ENCODE measurements around the gene ATAD3A.
"Not testable (repeated sequence)": the region's sequence is repeated elsewhere in the genome, so short reads cannot be mapped to it uniquely, and the experiment has no call there.

ATAD3A gene

GRCh38 chr1:1553821-1554494, 42.0 kb downstream of the ATAD3A start:
- Histone ChIP-seq H3K9me3 (ENCODE audit: low read length) (no peaks in the 10 kb centered on the region), H3K27me3 (ENCODE audit: insufficient read depth, low read length) (no peaks in the 10 kb centered on the region), H3K36me3 (ENCODE audit: insufficient read depth, low read length) (no peaks in the 10 kb centered on the region), H3K4me1 (ENCODE audit: insufficient read depth, low read length) (peaks cover 16% of the 10 kb centered on the region), H3K4me3 (ENCODE audit: low read length) (no peak overlapping the region), H2AFZ (ENCODE audit: low read depth, low read length) (no peak overlapping the region)

- no peak overlapping the region for H2AFZ ChIP-seq (ENCODE audit: low read depth, low read length)
- no peaks in the 10 kb centered on the region for H3K9me3 ChIP-seq (ENCODE audit: low read length)
- no peaks in the 10 kb centered on the region for H3K36me3 ChIP-seq (ENCODE audit: insufficient read depth, low read length)
- H3K4me1 ChIP-seq (ENCODE audit: insufficient read depth, low read length), result peaks cover 16% of the 10 kb centered on the region
- H3K4me3 ChIP-seq (ENCODE audit: low read length), result no peak overlapping the region
- no peaks in the 10 kb centered on the region for H3K27me3 ChIP-seq (ENCODE audit: insufficient read depth, low read length)
These were observed 42.6 kb downstream of the ATAD3A start for GRCh38 chr1:1554550-1554925.

GRCh38 chr1:1554926-1555915, 43.3 kb downstream of the ATAD3A start:
- H3K9me3 ChIP-seq (ENCODE audit: low read length), result no peaks in the 10 kb centered on the region
- no peak overlapping the region for H2AFZ ChIP-seq (ENCODE audit: low read depth, low read length)
- no peaks in the 10 kb centered on the region for H3K27me3 ChIP-seq (ENCODE audit: insufficient read depth, low read length)
- H3K36me3 ChIP-seq (ENCODE audit: insufficient read depth, low read length), result peaks cover 2% of the 10 kb centered on the region
- peaks cover 16% of the 10 kb centered on the region for H3K4me1 ChIP-seq (ENCODE audit: insufficient read depth, low read length)
- no peak overlapping the region for H3K4me3 ChIP-seq (ENCODE audit: low read length)

GRCh38 chr1:1556505-1556904, 44.5 kb downstream of the ATAD3A start:
- Histone ChIP-seq H3K36me3 (ENCODE audit: insufficient read depth, low read length) (peaks cover 13% of the 10 kb centered on the region), H3K9me3 (ENCODE audit: low read length) (no peaks in the 10 kb centered on the region), H3K4me1 (ENCODE audit: insufficient read depth, low read length) (peaks cover 16% of the 10 kb centered on the region), H2AFZ (ENCODE audit: low read depth, low read length) (no peak overlapping the region), H3K4me3 (ENCODE audit: low read length) (no peak overlapping the region), H3K27me3 (ENCODE audit: insufficient read depth, low read length) (no peaks in the 10 kb centered on the region)

GRCh38 chr1:1556961-1557360, 45.0 kb downstream of the ATAD3A start:
- peaks cover 18% of the 10 kb centered on the region for H3K36me3 ChIP-seq (ENCODE audit: insufficient read depth, low read length)

GRCh38 chr1:1557688-1558087, 45.7 kb downstream of the ATAD3A start:
- not testable (repeated sequence) for H3K9me3 ChIP-seq (ENCODE audit: low read length); H3K27me3 ChIP-seq (ENCODE audit: insufficient read depth, low read length); H3K4me3 ChIP-seq (ENCODE audit: low read length); H2AFZ ChIP-seq (ENCODE audit: low read depth, low read length)
- peaks cover 16% of the 10 kb centered on the region for H3K4me1 ChIP-seq (ENCODE audit: insufficient read depth, low read length)
- H3K36me3 ChIP-seq (ENCODE audit: insufficient read depth, low read length), result peaks cover 25% of the 10 kb centered on the region

More at GRCh38 chr1:1556961-1557360, 45.0 kb downstream of the ATAD3A start:
- H3K4me3 ChIP-seq (ENCODE audit: low read length); H3K27me3 ChIP-seq (ENCODE audit: insufficient read depth, low read length); H2AFZ ChIP-seq (ENCODE audit: low read depth, low read length); H3K9me3 ChIP-seq (ENCODE audit: low read length): not testable (repeated sequence)
- H3K4me1 ChIP-seq (ENCODE audit: insufficient read depth, low read length), result peaks cover 16% of the 10 kb centered on the region

GRCh38 chr1:1558591-1558990, 46.6 kb downstream of the ATAD3A start:
- H3K4me1 ChIP-seq (ENCODE audit: insufficient read depth, low read length), result peaks cover 16% of the 10 kb centered on the region
- H3K36me3 ChIP-seq (ENCODE audit: insufficient read depth, low read length), result peaks cover 32% of the 10 kb centered on the region
- H3K4me3 ChIP-seq (ENCODE audit: low read length), result no peak overlapping the region
- no peaks in the 10 kb centered on the region for H3K9me3 ChIP-seq (ENCODE audit: low read length)
- H2AFZ ChIP-seq (ENCODE audit: low read depth, low read length), result no peak overlapping the region
- no peaks in the 10 kb centered on the region for H3K27me3 ChIP-seq (ENCODE audit: insufficient read depth, low read length)

GRCh38 chr1:1559066-1559465, 47.1 kb downstream of the ATAD3A start:
- Histone ChIP-seq H3K36me3 (ENCODE audit: insufficient read depth, low read length) (peaks cover 37% of the 10 kb centered on the region), H3K4me1 (ENCODE audit: insufficient read depth, low read length) (peaks cover 16% of the 10 kb centered on the region), H3K4me3 (ENCODE audit: low read length) (no peak overlapping the region), H2AFZ (ENCODE audit: low read depth, low read length) (no peak overlapping the region), H3K9me3 (ENCODE audit: low read length) (no peaks in the 10 kb centered on the region), H3K27me3 (ENCODE audit: insufficient read depth, low read length) (no peaks in the 10 kb centered on the region)

GRCh38 chr1:1560178-1560577, 48.2 kb downstream of the ATAD3A start:
- Histone ChIP-seq H2AFZ (ENCODE audit: low read depth, low read length) (no peak overlapping the region), H3K4me1 (ENCODE audit: insufficient read depth, low read length) (peaks cover 7% of the 10 kb centered on the region), H3K27me3 (ENCODE audit: insufficient read depth, low read length) (no peaks in the 10 kb centered on the region), H3K9me3 (ENCODE audit: low read length) (no peaks in the 10 kb centered on the region), H3K36me3 (ENCODE audit: insufficient read depth, low read length) (peaks cover 46% of the 10 kb centered on the region), H3K4me3 (ENCODE audit: low read length) (no peak overlapping the region)

GRCh38 chr1:1561801-1562470, 50.0 kb downstream of the ATAD3A start:
- H3K4me1 ChIP-seq (ENCODE audit: insufficient read depth, low read length), result no peaks in the 10 kb centered on the region
- H2AFZ ChIP-seq (ENCODE audit: low read depth, low read length), result no peak overlapping the region
- no peaks in the 10 kb centered on the region for H3K27me3 ChIP-seq (ENCODE audit: insufficient read depth, low read length)
- H3K4me3 ChIP-seq (ENCODE audit: low read length), result no peak overlapping the region
- peaks cover 52% of the 10 kb centered on the region for H3K36me3 ChIP-seq (ENCODE audit: insufficient read depth, low read length)
- H3K9me3 ChIP-seq (ENCODE audit: low read length), result no peaks in the 10 kb centered on the region

GRCh38 chr1:1562556-1563195, 50.7 kb downstream of the ATAD3A start:
- Histone ChIP-seq H3K27me3 (ENCODE audit: insufficient read depth, low read length) (no peaks in the 10 kb centered on the region), H3K36me3 (ENCODE audit: insufficient read depth, low read length) (peaks cover 52% of the 10 kb centered on the region), H3K4me3 (ENCODE audit: low read length) (no peak overlapping the region), H3K9me3 (ENCODE audit: low read length) (no peaks in the 10 kb centered on the region), H3K4me1 (ENCODE audit: insufficient read depth, low read length) (no peaks in the 10 kb centered on the region), H2AFZ (ENCODE audit: low read depth, low read length) (no peak overlapping the region)

- Histone ChIP-seq H2AFZ (ENCODE audit: low read depth, low read length) (no peak overlapping the region), H3K4me3 (ENCODE audit: low read length) (no peak overlapping the region), H3K36me3 (ENCODE audit: insufficient read depth, low read length) (peaks cover 54% of the 10 kb centered on the region), H3K9me3 (ENCODE audit: low read length) (no peaks in the 10 kb centered on the region), H3K4me1 (ENCODE audit: insufficient read depth, low read length) (no peaks in the 10 kb centered on the region), H3K27me3 (ENCODE audit: insufficient read depth, low read length) (no peaks in the 10 kb centered on the region)
These were observed 51.7 kb downstream of the ATAD3A start for GRCh38 chr1:1563688-1564087.
